Gastroesophageal sphincter (tissue), 3 donors: ENCODE results near the gene MS4A4E.
"Not testable (repeated sequence)": the region's sequence is repeated elsewhere in the genome, so short reads cannot be mapped to it uniquely, and the experiment has no call there.

Source experiments
- POLR2A ChIP-seq, 2 donors: fragments of 450-650 bp; IDR thresholded peaks; one replicate each; pipeline ENCODE4 v1.6.1; 2017; ENCODE audit warnings: antibody characterized with exemption in 2 of 2, mild to moderate bottlenecking in 2 of 2, moderate library complexity in 1 of 2
- POLR2AphosphoS5 ChIP-seq: sonication (generic); formaldehyde crosslinking; IDR thresholded peaks from one replicate; pipeline ENCODE4 v1.6.1; 2017; ENCODE audit warnings: antibody characterized with exemption
- TF ChIP-seq, protein P1 (sequence below), 4 experiments: fragments of 200-600 bp in 2 of 4; fragments of 450-650 bp in 2 of 4; sonication (generic) in 1 of 4; IDR thresholded peaks; one replicate each; pipeline ENCODE4 v1.5.1; 2017 to 2019; ENCODE audit warnings: antibody characterized with exemption in 4 of 4, mild to moderate bottlenecking in 2 of 4, moderate library complexity in 2 of 4

DNA sequence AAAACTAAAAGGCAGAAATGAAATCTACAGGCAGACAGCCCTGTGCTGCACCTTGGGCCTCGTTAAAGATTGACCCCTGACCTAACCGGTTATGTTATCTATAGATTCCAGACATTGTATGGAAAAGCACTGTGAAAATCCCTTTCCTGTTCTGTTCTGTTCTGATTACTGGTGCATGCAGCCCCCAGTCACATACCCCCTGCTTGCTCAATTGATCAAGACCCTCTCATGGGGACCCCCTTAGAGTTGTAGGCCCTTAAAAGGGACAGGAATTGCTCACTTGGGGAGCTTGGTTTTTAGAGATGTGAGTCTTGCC lies 57.5 kb downstream of the MS4A4E start:
- TF ChIP-seq, protein P1, sequence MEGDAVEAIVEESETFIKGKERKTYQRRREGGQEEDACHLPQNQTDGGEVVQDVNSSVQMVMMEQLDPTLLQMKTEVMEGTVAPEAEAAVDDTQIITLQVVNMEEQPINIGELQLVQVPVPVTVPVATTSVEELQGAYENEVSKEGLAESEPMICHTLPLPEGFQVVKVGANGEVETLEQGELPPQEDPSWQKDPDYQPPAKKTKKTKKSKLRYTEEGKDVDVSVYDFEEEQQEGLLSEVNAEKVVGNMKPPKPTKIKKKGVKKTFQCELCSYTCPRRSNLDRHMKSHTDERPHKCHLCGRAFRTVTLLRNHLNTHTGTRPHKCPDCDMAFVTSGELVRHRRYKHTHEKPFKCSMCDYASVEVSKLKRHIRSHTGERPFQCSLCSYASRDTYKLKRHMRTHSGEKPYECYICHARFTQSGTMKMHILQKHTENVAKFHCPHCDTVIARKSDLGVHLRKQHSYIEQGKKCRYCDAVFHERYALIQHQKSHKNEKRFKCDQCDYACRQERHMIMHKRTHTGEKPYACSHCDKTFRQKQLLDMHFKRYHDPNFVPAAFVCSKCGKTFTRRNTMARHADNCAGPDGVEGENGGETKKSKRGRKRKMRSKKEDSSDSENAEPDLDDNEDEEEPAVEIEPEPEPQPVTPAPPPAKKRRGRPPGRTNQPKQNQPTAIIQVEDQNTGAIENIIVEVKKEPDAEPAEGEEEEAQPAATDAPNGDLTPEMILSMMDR (IDR thresholded peaks at IDR 0.05) = not testable (repeated sequence)
- TF ChIP-seq POLR2AphosphoS5; POLR2A (IDR thresholded peaks at IDR 0.05): not testable (repeated sequence)
